Naive thymus-derived CD8-positive, alpha-beta T cell (primary cell): ENCODE results near the gene CCDC88C. TPM values are rescaled to one million over a fixed set of nuclear protein-coding genes. Genes with fewer than 3 reads are reported as not detected.

Source experiments
- ATAC-seq, 2 donors: fragments of 150-1000 bp; cut with Tn5 transposase in 1 of 2; sonication (Bioruptor Pico), chemical (Tn5 transposase) in 1 of 2; 1 replicate in 1 of 2; 2 replicates in 1 of 2; pipeline ENCODE4 v1.10.0; 2021; ENCODE audit warnings: mild to moderate bottlenecking in 2 of 2, moderate library complexity in 2 of 2
- POLR2A ChIA-PET: fragments of 350-600 bp; sonication (Branson Sonifier 250); formaldehyde crosslinking; loops from one replicate; lab custom pipeline; 2021; ENCODE audit warnings: antibody characterized with exemption; lab: Charles Lee
- DNase-seq, 10 donors: peaks; one replicate each; pipeline versions ENCODE4 v3.0.0 to v3.0.0-alpha.2; 2020 to 2022
- H3K27ac Mint-ChIP-seq, 10 donors: one replicate each; pipeline ENCODE4 v1.8.0; 2020 to 2022; ENCODE audit warnings: mild to moderate bottlenecking in 10 of 10, mixed read lengths in 10 of 10, moderate library complexity in 4 of 10, inconsistent platforms in 1 of 10
- H3K27me3 Mint-ChIP-seq, 5 donors: one replicate each; pipeline ENCODE4 v1.8.0; 2021 to 2022; ENCODE audit warnings: mixed read lengths in 5 of 5
- H3K36me3 Mint-ChIP-seq, 3 donors: one replicate each; pipeline ENCODE4 v1.8.0; 2020 to 2022; ENCODE audit warnings: mixed read lengths in 3 of 3, mild to moderate bottlenecking in 2 of 3, inconsistent platforms in 1 of 3
- H3K4me1 Mint-ChIP-seq, 4 donors: one replicate each; pipeline ENCODE4 v1.8.0; 2021 to 2022; ENCODE audit warnings: mixed read lengths in 4 of 4
- H3K4me3 Mint-ChIP-seq, 10 donors: one replicate each; pipeline ENCODE4 v1.8.0; 2020 to 2022; ENCODE audit warnings: mild to moderate bottlenecking in 10 of 10, mixed read lengths in 10 of 10, moderate library complexity in 6 of 10, inconsistent platforms in 1 of 10
- H3K9me3 Mint-ChIP-seq, 9 donors: one replicate each; pipeline ENCODE4 v1.8.0; 2020 to 2022; ENCODE audit warnings: mixed read lengths in 9 of 9, mild to moderate bottlenecking in 3 of 9, inconsistent platforms in 1 of 9, moderate library complexity in 1 of 9
- polyA plus RNA-seq, 3 donors: library from polyadenylated mRNA; unstranded; fragments of 300-500 nt; fragmentation: Illumina TruSeq; gene quantifications; one replicate each; pipeline ENCODE4 v1.2.3, GENCODE V29; 2021
- total RNA-seq, 8 experiments: library from RNA in 2 of 8; stranded (reverse) in 2 of 8; gene quantifications; one replicate each; pipeline ENCODE4 v1.2.3 and lab custom pipeline; 2021 to 2026

The CCDC88C gene
- total and polyA plus RNA-seq, 5 experiments from 2014 or later = 23.4 to 322 (median 41.9) TPM

DNA sequence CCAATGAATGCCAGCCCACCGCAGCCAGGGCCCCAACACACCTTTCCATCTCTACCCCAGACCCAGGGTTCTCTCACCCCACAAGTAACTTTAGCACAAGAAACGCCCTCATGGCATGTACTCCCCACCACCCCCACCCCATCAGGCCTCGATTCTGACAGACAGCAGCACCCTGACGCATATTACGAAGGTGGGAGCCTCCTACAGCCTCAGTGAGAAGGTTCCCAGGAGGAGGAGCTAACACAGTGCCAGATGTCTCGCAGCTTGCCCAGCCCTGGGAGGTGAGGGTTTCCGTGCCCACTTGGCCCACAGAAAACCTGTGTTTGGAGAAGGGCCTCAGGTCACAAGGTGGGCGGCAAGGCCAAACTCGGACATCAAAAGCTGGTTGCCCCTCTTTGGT lies 32.4 kb downstream of the CCDC88C start:
- H3K4me1 Mint-ChIP-seq = peaks cover 56 to 95% (median 90%) of the 10 kb centered on the region in 4 donors
- H3K27me3 Mint-ChIP-seq = no peaks in the 10 kb centered on the region
- POLR2A ChIA-PET = interaction anchor here (0.7 to 25.9 kb wide), 5 partner anchors 9 to 1877 kb away, joined by 3 to 643 read pairs (median 5); partner anchors contain the start of genes CCDC88C, LYSET and MOAP1
- peak overlapping the region in 9 of 10 donors; percentile 1 to 82 (median 64) for H3K4me3 Mint-ChIP-seq
- H3K27ac Mint-ChIP-seq = peak overlapping the region; percentile 37 to 95 (median 88)
- peak in 1 of 2 donors; percentile 26 for ATAC-seq
- DNase-seq = no peak
- no peaks in the 10 kb centered on the region for H3K9me3 Mint-ChIP-seq
- H3K36me3 Mint-ChIP-seq = peaks cover 0 to 35% (median 2%) of the 10 kb centered on the region in 3 donors

DNA sequence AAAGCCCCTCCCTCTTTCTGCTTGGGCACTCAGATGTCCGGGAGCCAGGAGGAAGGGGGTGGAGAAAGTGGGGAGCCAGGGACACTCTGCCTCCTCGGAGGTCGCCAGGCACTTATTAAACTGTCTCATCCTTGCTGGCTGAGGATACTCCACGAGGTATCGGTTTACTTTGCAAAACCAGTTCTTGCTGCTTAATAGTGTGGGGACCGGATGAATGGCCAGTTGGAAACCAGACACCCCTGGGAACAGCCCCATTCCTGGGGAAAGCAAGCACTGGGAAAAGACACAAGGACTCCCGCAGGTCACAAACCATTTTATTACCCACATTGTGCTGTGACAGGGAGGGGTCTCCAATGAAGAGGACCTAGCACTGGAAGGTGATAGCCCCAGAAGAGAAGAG lies 34.2 kb downstream of the CCDC88C start:
- Mint-ChIP-seq H3K9me3 (no peaks in the 10 kb centered on the region), H3K4me1 (peaks cover 58 to 98% (median 93%) of the 10 kb centered on the region in 4 donors), H3K27me3 (no peaks in the 10 kb centered on the region), H3K4me3 (peak overlapping the region in 7 of 10 donors; percentile 28 to 77 (median 65)), H3K27ac (peak overlapping the region in 9 of 10 donors; percentile 62 to 95 (median 81)), H3K36me3 (peaks cover 0 to 44% (median 2%) of the 10 kb centered on the region in 3 donors)
- DNase-seq (no peak), ATAC-seq (no peak)
- POLR2A ChIA-PET = no interaction called here

DNA sequence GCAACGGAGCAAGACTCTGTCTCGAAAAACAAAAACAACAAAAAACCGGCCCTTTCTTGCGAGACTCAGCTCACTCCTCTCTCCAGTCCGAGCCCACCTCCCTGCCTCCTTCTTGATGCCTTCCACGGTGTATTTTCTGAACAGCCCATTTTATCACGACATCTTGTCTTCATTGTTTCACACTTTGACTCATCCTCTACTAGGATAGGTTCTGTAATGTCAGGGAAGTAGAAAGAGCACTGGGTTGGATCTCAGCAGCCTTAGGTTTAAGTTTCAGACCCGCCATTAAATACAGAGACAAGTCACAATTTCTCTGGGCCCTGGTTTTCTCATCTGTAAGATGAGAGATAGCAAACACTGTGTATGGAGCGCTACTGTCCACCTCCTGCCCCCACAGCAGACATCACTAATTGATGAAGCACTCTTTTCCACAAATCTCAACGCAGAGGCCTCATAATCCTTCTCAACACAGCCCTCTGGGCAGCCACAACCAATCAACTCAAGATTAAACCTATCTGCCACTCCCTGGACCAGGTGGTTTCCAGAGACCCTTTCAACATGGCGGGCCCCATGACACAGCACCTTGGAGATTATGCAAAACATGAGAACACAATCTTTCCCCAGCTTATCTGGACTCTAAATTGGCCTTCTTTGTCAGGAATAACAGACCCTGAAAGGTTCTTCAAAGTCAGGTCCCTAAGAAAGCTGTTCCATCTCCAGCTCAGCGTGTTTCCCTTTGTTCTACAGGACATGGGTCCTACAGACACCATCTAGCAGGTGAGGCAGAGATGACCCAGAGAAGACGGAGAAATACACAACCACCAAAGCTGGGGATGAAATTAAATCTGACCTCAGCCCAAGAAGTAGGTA lies 35.6 kb downstream of the CCDC88C start:
- Mint-ChIP-seq H3K4me3 (peak overlapping the region in 9 of 10 donors; percentile 54 to 79 (median 65)), H3K27ac (peak overlapping the region; percentile 71 to 95 (median 82)), H3K9me3 (no peaks in the 10 kb centered on the region), H3K27me3 (no peaks in the 10 kb centered on the region), H3K4me1 (peaks cover 62 to 98% (median 93%) of the 10 kb centered on the region in 4 donors), H3K36me3 (peaks cover 0 to 55% (median 2%) of the 10 kb centered on the region in 3 donors)
- no peak for DNase-seq
- POLR2A ChIA-PET = interaction anchor here (0.6 to 1.1 kb wide), 4 partner anchors 8 to 33 kb away, joined by 3 to 9 read pairs (median 3); no protein-coding TSS in a partner anchor
- ATAC-seq = peak in 1 of 2 donors; percentile 26

DNA sequence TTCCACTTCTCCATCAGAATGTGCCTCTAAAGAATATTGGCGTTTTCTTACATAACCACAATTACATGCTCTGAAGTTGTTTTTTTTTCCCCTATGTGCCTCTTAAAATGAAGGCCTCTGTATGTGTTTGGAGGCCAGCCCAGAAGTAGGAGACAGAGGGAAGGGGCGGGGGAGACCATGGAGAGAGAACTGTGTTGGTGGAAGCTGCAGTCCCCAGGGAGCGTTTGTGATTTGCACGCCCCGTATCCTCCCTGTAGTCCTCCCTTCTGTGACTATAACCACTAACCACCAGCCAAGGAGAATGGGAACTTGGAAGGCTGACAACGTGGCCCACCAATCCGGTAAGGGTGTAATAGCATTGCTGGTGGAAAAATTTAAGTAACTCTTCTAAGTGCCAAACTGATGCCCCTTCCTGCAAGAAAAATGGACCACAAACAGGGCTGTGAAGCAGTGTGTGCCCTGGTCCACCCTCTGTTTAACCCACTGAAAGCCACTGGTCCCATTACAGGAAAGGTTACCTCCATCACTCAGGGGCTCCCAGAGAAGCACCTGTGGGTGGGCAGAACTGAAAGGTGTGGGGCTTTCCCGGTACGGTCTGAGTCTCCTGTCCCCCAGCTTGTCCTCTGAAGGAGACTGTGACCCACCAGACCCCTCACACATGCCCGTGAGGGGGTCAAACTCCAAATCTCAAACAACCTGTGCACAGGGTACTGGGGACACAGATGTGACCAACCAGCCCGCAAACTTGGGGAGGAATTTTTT lies 36.8 kb downstream of the CCDC88C start:
- peak overlapping the region in 9 of 10 donors; percentile 32 to 77 (median 54) for H3K4me3 Mint-ChIP-seq
- DNase-seq = no peak
- peak overlapping the region; percentile 13 to 95 (median 82) for H3K27ac Mint-ChIP-seq
- ATAC-seq = no peak
- POLR2A ChIA-PET = interaction anchor here (1.1 to 12.1 kb wide), 3 partner anchors 17 to 34 kb away, joined by 3 to 200 read pairs (median 4); no protein-coding TSS in a partner anchor
- peaks cover 68 to 99% (median 96%) of the 10 kb centered on the region in 4 donors for H3K4me1 Mint-ChIP-seq
- H3K9me3 Mint-ChIP-seq = no peaks in the 10 kb centered on the region
- H3K27me3 Mint-ChIP-seq = no peaks in the 10 kb centered on the region
- peaks cover 0 to 62% (median 2%) of the 10 kb centered on the region in 3 donors for H3K36me3 Mint-ChIP-seq

DNA sequence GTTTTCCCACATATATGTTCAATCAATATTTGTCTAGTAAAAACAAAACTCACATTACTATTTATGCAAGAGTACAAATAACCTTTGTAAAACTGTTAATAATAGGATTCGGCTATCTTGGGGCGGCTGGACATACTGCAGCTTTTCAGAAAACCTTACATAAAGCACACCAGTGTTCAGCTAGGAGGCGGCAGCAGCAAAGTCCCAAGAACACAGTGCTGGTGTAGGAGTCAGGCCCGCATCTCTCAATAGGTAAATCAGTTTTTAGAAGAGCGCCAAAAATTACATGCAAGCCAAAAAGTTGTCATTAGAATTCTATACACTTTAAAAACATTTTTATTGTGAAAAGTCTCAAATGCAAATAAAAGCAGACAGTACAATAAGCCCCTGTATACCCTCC lies 37.5 kb downstream of the CCDC88C start:
- DNase-seq (no peak), ATAC-seq (no peak)
- POLR2A ChIA-PET = interaction anchor here (0.7 to 12.1 kb wide), 4 partner anchors 18 to 35 kb away, joined by 4 to 200 read pairs (median 36); no protein-coding TSS in a partner anchor
- Mint-ChIP-seq H3K27ac (peak overlapping the region in 9 of 10 donors; percentile 71 to 95 (median 84)), H3K36me3 (peaks cover 0 to 63% (median 2%) of the 10 kb centered on the region in 3 donors), H3K4me3 (peak overlapping the region in 7 of 10 donors; percentile 7 to 77 (median 30)), H3K9me3 (no peaks in the 10 kb centered on the region), H3K4me1 (peaks cover 72 to 100% (median 99%) of the 10 kb centered on the region in 4 donors), H3K27me3 (no peaks in the 10 kb centered on the region)

DNA sequence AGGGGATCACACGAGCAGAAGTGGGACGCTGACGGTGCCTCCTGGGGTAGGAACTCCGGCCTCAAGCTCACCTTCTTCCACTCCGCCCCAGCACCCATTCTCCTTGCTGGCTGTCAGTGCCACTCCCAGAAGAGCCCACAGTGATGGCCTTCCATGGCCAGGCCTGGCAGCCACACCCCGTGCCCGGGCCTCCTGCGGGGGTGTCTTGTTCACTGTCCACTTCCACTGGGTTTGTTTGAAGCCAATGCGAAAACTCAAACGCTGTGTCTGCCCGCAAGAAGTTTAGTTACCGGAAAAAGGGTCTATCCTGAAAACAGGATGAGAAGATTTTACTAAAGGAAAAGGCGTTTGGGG lies 38.1 kb downstream of the CCDC88C start:
- Mint-ChIP-seq H3K27ac (peak overlapping the region; percentile 45 to 95 (median 81)), H3K4me1 (peaks cover 69 to 100% (median 99%) of the 10 kb centered on the region in 4 donors), H3K9me3 (no peaks in the 10 kb centered on the region), H3K36me3 (peaks cover 0 to 60% (median 2%) of the 10 kb centered on the region in 3 donors), H3K4me3 (peak overlapping the region in 8 of 10 donors; percentile 7 to 77 (median 23)), H3K27me3 (no peaks in the 10 kb centered on the region)
- DNase-seq = no peak
- POLR2A ChIA-PET = interaction anchor here (0.7 to 13.3 kb wide), 6 partner anchors 11 to 35 kb away, joined by 4 to 200 read pairs (median 124); partner anchors contain the start of gene CCDC88C
- ATAC-seq = no peak

DNA sequence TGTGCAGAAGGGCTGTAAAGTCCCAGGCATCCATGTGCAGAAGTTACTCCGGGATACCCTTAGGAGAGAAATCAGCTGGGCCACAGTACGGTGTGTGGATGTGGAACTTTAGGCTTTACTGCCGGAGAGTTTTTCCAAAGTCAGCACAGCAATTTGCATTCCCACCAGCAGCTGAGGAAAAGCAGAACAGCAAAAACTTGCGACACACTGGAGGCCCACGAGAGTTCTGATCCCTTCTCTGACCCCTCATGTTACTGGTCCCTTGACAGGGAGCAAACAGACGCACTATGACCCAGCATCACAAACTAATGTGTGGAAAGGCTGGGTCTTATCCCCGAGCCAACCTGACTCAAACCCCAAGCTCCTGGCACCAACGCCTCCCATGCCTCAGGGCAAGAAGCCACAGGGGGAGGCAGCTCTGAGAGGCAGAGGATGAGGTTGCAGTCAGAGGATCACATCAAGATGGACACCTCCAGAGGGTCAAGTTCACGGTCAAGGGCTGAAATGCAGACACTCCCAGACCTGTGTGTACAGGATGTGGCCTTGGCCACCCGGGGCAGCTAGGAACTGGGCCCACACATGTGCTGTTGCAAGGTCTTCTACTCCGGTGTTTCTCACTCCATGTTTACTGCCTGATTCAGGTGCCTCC lies 38.6 kb downstream of the CCDC88C start:
- peak overlapping the region in 9 of 10 donors; percentile 20 to 87 (median 77) for H3K4me3 Mint-ChIP-seq
- no peaks in the 10 kb centered on the region for H3K9me3 Mint-ChIP-seq
- DNase-seq (no peak), ATAC-seq (no peak)
- H3K4me1 Mint-ChIP-seq = peaks cover 69 to 100% (median 99%) of the 10 kb centered on the region in 4 donors
- peaks cover 0 to 57% (median 2%) of the 10 kb centered on the region in 3 donors for H3K36me3 Mint-ChIP-seq
- peak overlapping the region; percentile 75 to 95 (median 88) for H3K27ac Mint-ChIP-seq
- POLR2A ChIA-PET = interaction anchor here (1.0 to 13.3 kb wide), 6 partner anchors 12 to 55 kb away, joined by 3 to 200 read pairs (median 124); partner anchors contain the start of gene CCDC88C
- no peaks in the 10 kb centered on the region for H3K27me3 Mint-ChIP-seq

DNA sequence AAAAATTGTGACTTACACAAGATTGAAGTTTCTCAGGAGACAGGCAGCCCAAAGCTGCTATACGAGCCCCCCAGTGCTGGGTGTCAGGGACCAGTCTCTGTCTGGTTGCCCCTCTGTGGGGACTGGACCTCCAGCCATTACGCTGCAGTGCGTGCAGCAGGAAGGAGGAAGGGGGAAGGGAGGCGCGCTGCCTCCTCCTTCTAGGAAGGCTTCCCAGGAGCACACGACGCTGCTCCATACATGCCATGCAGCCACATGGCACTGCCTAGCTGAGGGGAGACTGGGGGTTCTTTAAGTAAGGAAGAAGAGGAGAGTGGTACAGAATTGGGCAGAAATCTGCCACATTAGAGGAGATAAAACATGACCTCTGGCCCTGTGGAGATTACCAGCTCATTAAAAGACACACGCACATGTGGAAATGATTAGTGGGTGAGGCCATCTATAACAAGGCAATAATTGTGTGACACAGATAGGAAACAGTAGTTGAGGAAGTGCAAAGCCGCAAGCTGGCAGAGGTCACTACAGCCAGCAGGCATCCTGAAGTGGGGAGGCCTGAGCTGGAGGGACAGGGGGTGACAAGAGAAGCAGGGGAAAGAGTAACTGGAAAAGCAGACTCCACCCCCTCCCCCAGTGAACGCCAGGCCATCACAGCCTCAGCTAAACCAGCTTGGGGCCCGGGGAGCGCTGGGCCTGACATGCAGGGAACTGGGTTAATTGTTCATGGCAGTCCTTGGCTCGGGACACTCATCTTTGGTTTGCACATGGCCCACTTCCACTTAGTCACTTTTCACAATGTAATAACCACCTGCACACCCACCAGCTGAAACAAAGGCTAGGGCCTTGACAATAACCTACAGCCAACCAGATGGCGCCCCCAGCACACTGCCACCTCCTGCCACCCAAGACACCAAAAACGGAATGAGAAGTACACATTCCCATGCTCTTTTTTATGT lies 39.6 kb downstream of the CCDC88C start:
- H3K4me1 Mint-ChIP-seq = peaks cover 72 to 100% (median 100%) of the 10 kb centered on the region in 4 donors
- no peaks in the 10 kb centered on the region for H3K27me3 Mint-ChIP-seq
- peak overlapping the region; percentile 26 to 87 (median 75) for H3K4me3 Mint-ChIP-seq
- H3K9me3 Mint-ChIP-seq = no peaks in the 10 kb centered on the region
- H3K36me3 Mint-ChIP-seq = peaks cover 0 to 51% (median 0%) of the 10 kb centered on the region in 3 donors
- no peak for ATAC-seq
- POLR2A ChIA-PET = interaction anchor here (1.0 to 13.3 kb wide), 7 partner anchors 13 to 54 kb away, joined by 3 to 200 read pairs (median 68); partner anchors contain the start of gene CCDC88C
- H3K27ac Mint-ChIP-seq = peak overlapping the region; percentile 78 to 96 (median 92)
- DNase-seq = no peak

DNA sequence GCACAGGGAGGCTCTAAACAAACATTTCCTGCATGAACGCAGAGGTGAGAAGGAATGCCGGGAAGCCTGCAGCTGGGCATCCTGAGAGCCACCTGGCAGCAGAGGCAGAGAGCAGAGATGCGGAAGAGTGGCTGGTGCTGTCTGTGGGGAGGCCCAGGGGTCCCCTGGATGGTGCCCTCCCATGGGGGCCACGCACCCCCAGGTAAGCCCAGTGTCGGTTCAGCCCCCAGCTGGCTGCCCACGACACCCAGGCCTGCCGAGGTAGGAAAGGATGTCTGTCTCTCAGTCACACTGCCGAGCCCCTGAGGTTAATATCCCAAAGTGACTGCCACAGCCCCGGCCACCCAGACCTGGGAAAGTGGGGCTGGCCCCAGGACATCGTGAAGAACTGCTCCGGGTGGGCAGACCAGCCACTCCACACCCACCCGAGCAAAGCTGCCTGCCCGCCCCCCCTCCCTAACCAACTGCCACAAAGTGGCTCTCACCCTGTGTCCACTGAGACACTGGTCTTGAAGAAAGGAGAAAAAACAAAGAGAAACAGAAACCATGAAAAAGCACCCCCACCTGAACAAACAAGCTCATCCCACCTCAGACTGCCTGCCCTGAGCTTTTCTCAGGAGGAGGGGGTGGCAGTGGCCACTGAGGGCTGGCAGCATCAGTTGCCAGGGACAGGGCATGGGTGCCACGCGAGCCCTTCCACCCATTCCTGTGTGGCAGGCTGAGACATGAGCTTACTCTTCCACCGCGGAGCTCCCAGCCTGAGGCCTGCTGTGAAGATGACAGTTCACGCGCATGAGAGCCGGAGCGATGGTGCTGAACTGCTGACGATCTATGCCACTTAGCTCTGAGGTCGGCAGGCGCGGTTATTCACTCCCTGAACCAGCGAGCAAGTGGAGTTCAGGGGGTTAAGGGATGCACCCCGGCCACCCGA lies 40.8 kb downstream of the CCDC88C start:
- POLR2A ChIA-PET = interaction anchor here (0.9 to 13.3 kb wide), 8 partner anchors 11 to 53 kb away, joined by 3 to 200 read pairs (median 46); partner anchors contain the start of gene CCDC88C
- H3K27ac Mint-ChIP-seq = peak overlapping the region; percentile 89 to 98 (median 94)
- H3K36me3 Mint-ChIP-seq = peaks cover 0 to 48% (median 0%) of the 10 kb centered on the region in 3 donors
- no peaks in the 10 kb centered on the region for H3K27me3 Mint-ChIP-seq
- DNase-seq (peak in 1 of 10 donors; percentile 29), ATAC-seq (peak; percentile 7)
- peaks cover 72 to 100% (median 99%) of the 10 kb centered on the region in 4 donors for H3K4me1 Mint-ChIP-seq
- no peaks in the 10 kb centered on the region for H3K9me3 Mint-ChIP-seq
- peak overlapping the region; percentile 73 to 96 (median 83) for H3K4me3 Mint-ChIP-seq
